ENCODE results near the gene FRYL. TPM values are rescaled to one million over a fixed set of nuclear protein-coding genes. Genes with fewer than 3 reads are reported as not detected.
A peak's percentile ranks its signal among the peaks of the same experiment; 100 is the strongest.

Gene FRYL
- total and polyA plus RNA-seq, 2 of the 8 experiments (the other 6 are each of a cell fraction or from before 2014, with no cell fraction given), result 8.0 to 36.5 TPM

GRCh38 chr4:48490680-48491513 lies 289.2 kb downstream of the FRYL start (continued):
- TF ChIP-seq TAF1 (IDR thresholded peaks at IDR 0.05; ENCODE audit: low read depth, low read length), result no peak
- peak; percentile 87 for TF ChIP-seq RBBP5 (IDR thresholded peaks at IDR 0.05; ENCODE audit: borderline replicate concordance, low read depth, low read length)
- TF ChIP-seq SRF (IDR thresholded peaks at IDR 0.05; ENCODE audit: low read depth, low read length), result no peak
- TF ChIP-seq E2F6 (IDR thresholded peaks at IDR 0.05), result peak; percentile 53
- no peak for TF ChIP-seq RAD21 (IDR thresholded peaks at IDR 0.05 in 1 of 2, conservative IDR thresholded peaks at IDR 0.05 in 1 of 2; ENCODE audit: low read depth in 2 of 2, low read length in 2 of 2)
- TF ChIP-seq CHD2 (IDR thresholded peaks at IDR 0.05; ENCODE audit: low read length), result no peak
- no peak for TF ChIP-seq SIX5 (IDR thresholded peaks at IDR 0.05; ENCODE audit: low read depth, low read length)
- no peak for TF ChIP-seq FOSL1 (IDR thresholded peaks at IDR 0.05; ENCODE audit: insufficient read depth, low read depth, low read length)
- TF ChIP-seq GABPA (IDR thresholded peaks at IDR 0.05; ENCODE audit: borderline replicate concordance, insufficient read depth, low read length), result no peak
- no peak for TF ChIP-seq JUND (IDR thresholded peaks at IDR 0.05; ENCODE audit: low read length)
- TF ChIP-seq BCL11A (IDR thresholded peaks at IDR 0.05; ENCODE audit: low read depth in 2 of 2, low read length in 2 of 2), result no peak
- no peak for TF ChIP-seq TBP (IDR thresholded peaks at IDR 0.05; ENCODE audit: low read depth, low read length)
- TF ChIP-seq SIRT6 (IDR thresholded peaks at IDR 0.05; ENCODE audit: low read length), result no peak
- TF ChIP-seq, protein P1, sequence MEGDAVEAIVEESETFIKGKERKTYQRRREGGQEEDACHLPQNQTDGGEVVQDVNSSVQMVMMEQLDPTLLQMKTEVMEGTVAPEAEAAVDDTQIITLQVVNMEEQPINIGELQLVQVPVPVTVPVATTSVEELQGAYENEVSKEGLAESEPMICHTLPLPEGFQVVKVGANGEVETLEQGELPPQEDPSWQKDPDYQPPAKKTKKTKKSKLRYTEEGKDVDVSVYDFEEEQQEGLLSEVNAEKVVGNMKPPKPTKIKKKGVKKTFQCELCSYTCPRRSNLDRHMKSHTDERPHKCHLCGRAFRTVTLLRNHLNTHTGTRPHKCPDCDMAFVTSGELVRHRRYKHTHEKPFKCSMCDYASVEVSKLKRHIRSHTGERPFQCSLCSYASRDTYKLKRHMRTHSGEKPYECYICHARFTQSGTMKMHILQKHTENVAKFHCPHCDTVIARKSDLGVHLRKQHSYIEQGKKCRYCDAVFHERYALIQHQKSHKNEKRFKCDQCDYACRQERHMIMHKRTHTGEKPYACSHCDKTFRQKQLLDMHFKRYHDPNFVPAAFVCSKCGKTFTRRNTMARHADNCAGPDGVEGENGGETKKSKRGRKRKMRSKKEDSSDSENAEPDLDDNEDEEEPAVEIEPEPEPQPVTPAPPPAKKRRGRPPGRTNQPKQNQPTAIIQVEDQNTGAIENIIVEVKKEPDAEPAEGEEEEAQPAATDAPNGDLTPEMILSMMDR (IDR thresholded peaks at IDR 0.05; ENCODE audit: control extremely low read depth in 1 of 3, insufficient read depth in 1 of 3, low read depth in 1 of 3, low read length in 3 of 3), result no peak
- TF ChIP-seq ATF2 (IDR thresholded peaks at IDR 0.05; ENCODE audit: low read length), result no peak
- no peak for TF ChIP-seq CBX5 (IDR thresholded peaks at IDR 0.05; ENCODE audit: low read depth, low read length)
- TF ChIP-seq RFX5 (IDR thresholded peaks at IDR 0.05; ENCODE audit: borderline replicate concordance, low read depth, low read length), result no peak
- no peak for TF ChIP-seq CREB1 (IDR thresholded peaks at IDR 0.05)
- no peak for TF ChIP-seq SIN3A (conservative IDR thresholded peaks at IDR 0.05 in 1 of 2, IDR thresholded peaks at IDR 0.05 in 1 of 2; ENCODE audit: low read depth in 1 of 2, low read length in 2 of 2)

All from H1 (cell line).